Ovary (tissue), 9 donors: Measurements from ENCODE around the gene AGBL4. TPM values are rescaled to one million over a fixed set of nuclear protein-coding genes. Genes with fewer than 3 reads are reported as not detected.
"Not testable (repeated sequence)": the region's sequence is repeated elsewhere in the genome, so short reads cannot be mapped to it uniquely, and the experiment has no call there.

ENCODE experiments used
- DNase-seq, 5 donors: peaks; one replicate each; pipeline ENCODE4 v3.0.0-alpha.2; 2019 to 2020
- H3K27ac ChIP-seq, 2 donors: fragments of 200-600 bp; one replicate each; pipeline versions ENCODE4 v1.5.1 to v1.8.0; 2019 to 2022
- H3K27me3 ChIP-seq: fragments of 200-600 bp; one replicate; pipeline ENCODE4 v1.8.0; 2022
- H3K36me3 ChIP-seq: fragments of 200-600 bp; sonication (generic); one replicate; pipeline ENCODE4 v1.5.1; 2019
- H3K4me1 ChIP-seq: one replicate; pipeline ENCODE4 v1.8.1; 2013; ENCODE audit warnings: mild to moderate bottlenecking, moderate library complexity; ENCODE audit not compliant: insufficient read depth
- H3K4me3 ChIP-seq: fragments of 200-600 bp; sonication (generic); one replicate; pipeline ENCODE4 v1.5.1; 2017
- H3K9me3 ChIP-seq, 2 donors: fragments of 200-600 bp in 1 of 2; sonication (generic) in 1 of 2; one replicate each; pipeline versions ENCODE4 v1.5.1 to v1.8.1; 2013 to 2019; ENCODE audit warnings: mild to moderate bottlenecking in 1 of 2, moderate library complexity in 1 of 2
- EP300 ChIP-seq: sonication (generic); formaldehyde crosslinking; IDR thresholded peaks from one replicate; pipeline ENCODE4 v1.6.1; 2017; ENCODE audit warnings: antibody characterized with exemption
- POLR2A ChIP-seq: fragments of 450-650 bp; IDR thresholded peaks from one replicate; pipeline ENCODE4 v1.6.1; 2017; ENCODE audit warnings: antibody characterized with exemption, mild to moderate bottlenecking, moderate library complexity
- WGBS, 3 donors: extraction: QIAGEN DNeasy Blood & Tissue Kit in 1 of 3; methylation state at CpG; one replicate each; pipeline versions ENCODE4 v1.1.5 to v1.1.7; 2013 to 2017; 5-methylcytosine and 5-hydroxymethylcytosine counted together
- intact Hi-C, 4 donors: fragments of 100-400 bp; cut with DNase I; formaldehyde crosslinking; loops; one replicate each; pipeline versions ENCODE4 v1.11.0 to v1.15.1; 2022 to 2023
- polyA plus RNA-seq, 2 donors: library from polyadenylated mRNA; stranded (reverse); fragments of 200-250 nt in 1 of 2; fragments of 350-450 nt in 1 of 2; fragmentation: Illumina TruSeq in 1 of 2; extraction: RNeasy Lipid Tissue Mini Kit (QIAGEN cat#74804) in 1 of 2; gene quantifications; one replicate each; pipeline ENCODE4 v1.2.3, GENCODE V29; 2013 to 2014
- total RNA-seq, 7 donors: library from RNA; depleted of rRNA in 2 of 7; stranded (reverse); fragments of >200 nt in 2 of 7; fragmentation: NEBNext Ultra II Directional in 3 of 7; extraction: Animal tissue kit (Norgen Biotek cat#: 25700) in 3 of 7; gene quantifications; one replicate each; pipeline versions ENCODE4 v1.1.0 to v1.2.4, GENCODE V29; 2016 to 2023
- TF ChIP-seq, protein P1 (sequence below), 3 donors: fragments of 450-650 bp in 2 of 3; fragments of 200-600 bp in 1 of 3; IDR thresholded peaks; one replicate each; pipeline versions ENCODE4 v1.5.1 to v1.8.0; 2016 to 2022; ENCODE audit warnings: antibody characterized with exemption in 3 of 3, mild to moderate bottlenecking in 1 of 3
- donor health status: DM: no; HTN: no; CAD: no; lungs with moderate emphysema.
- donor health status: DM: no; HTN: no; CAD: no.
- donor health status: Bipolar disorder and iron deficiency.
- donor health status: DM: yes; HTN: yes; CAD: no.
- donor health status: DM: no; HTN: no; CAD: no.
- donor health status: DM: yes; HTN: yes; CAD: no.

The AGBL4 gene
- total and polyA plus RNA-seq, 9 donors = 0.15 to 6.2 (median 0.64) TPM

DNA sequence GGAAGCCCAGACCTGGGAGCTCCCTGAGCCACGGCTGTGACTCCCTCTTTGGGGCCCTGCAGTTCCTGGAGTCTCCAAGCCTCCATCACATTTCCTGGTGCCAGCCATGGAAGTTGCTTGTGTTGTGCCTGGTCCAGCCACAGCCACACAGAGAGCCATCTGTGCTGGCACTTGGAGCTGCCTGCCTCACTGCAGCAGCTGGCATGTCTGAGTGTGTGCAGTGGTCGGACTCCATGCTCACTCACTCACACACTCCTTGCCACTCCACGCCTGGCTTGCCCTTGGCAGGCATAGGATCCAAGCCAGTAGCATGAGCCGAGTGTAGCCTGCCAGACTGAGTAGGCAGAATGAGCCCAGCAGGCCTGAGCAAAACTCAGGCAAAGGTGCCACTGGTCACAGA is 730.7 kb downstream of the AGBL4 start:
- intact Hi-C loops = no loop called here

DNA sequence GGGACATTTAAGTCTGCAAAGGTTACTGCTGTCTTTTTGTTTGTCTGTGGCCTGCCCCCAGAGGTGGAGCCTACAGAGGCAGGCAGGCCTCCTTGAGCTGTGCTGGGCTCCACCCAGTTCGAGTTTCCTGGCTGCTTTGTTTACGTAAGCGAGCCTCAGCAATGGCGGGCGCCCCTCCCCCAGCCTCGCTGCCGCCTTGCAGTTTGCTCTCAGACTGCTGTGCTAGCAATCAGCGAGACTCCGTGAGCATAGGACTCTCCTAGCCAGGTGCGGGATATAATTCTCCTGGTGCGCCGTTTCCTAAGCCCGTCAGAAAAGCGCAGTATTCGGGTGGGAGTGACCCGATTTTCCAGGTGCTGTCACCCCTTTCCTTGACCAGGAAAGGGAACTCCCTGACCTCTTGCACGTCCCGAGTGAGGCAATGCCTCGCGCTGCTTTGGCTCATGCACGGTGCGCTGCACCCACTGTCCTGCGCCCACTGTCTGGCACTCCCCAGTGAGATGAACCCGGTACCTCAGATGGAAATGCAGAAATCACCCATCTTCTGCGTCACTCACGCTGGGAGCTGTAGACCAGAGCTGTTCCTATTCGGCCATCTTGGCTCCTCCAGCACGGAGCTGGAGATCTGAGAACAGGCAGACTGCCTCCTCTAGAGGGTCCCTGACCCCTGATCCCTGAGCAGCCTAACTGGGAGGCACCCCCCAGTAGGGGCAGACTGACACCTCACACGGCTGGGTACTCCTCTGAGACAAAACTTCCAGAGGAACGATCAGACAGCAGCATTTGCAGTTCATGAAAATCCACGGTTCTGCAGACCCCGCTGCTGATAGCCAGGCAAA is 766.3 kb downstream of the AGBL4 start:
- H3K36me3 ChIP-seq, H3K9me3 ChIP-seq, intact Hi-C loops, H3K27ac ChIP-seq, H3K27me3 ChIP-seq, DNase-seq, H3K4me1 ChIP-seq, H3K4me3 ChIP-seq: not testable (repeated sequence)
- 78 to 81% (median 79%) methylated on average over 32 of the region's 32 CpGs for whole genome bisulfite sequencing, 3 donors

More for the DNA sequence above, 730.7 kb downstream of the AGBL4 start:
- H3K4me1 ChIP-seq = no peaks in the 10 kb centered on the region
- H3K4me3 ChIP-seq = no peak overlapping the region
- H3K27me3 ChIP-seq = no peaks in the 10 kb centered on the region
- TF ChIP-seq EP300 (no peak), POLR2A (no peak)
- TF ChIP-seq, protein P1, sequence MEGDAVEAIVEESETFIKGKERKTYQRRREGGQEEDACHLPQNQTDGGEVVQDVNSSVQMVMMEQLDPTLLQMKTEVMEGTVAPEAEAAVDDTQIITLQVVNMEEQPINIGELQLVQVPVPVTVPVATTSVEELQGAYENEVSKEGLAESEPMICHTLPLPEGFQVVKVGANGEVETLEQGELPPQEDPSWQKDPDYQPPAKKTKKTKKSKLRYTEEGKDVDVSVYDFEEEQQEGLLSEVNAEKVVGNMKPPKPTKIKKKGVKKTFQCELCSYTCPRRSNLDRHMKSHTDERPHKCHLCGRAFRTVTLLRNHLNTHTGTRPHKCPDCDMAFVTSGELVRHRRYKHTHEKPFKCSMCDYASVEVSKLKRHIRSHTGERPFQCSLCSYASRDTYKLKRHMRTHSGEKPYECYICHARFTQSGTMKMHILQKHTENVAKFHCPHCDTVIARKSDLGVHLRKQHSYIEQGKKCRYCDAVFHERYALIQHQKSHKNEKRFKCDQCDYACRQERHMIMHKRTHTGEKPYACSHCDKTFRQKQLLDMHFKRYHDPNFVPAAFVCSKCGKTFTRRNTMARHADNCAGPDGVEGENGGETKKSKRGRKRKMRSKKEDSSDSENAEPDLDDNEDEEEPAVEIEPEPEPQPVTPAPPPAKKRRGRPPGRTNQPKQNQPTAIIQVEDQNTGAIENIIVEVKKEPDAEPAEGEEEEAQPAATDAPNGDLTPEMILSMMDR (IDR thresholded peaks at IDR 0.05) = no peak
- H3K27ac ChIP-seq = no peak overlapping the region
- DNase-seq = no peak
- 70 to 86% (median 73%) methylated on average over 4 of the region's 4 CpGs for WGBS, 3 donors
- no peaks in the 10 kb centered on the region for H3K9me3 ChIP-seq
- no peaks in the 10 kb centered on the region for H3K36me3 ChIP-seq

- H3K4me1 ChIP-seq = no peaks in the 10 kb centered on the region
- peaks cover 0 to 3% of the 10 kb centered on the region in 2 donors for H3K9me3 ChIP-seq
- no peak for TF ChIP-seq POLR2A
- TF ChIP-seq EP300 = no peak
- TF ChIP-seq, protein P1 (IDR thresholded peaks at IDR 0.05) = no peak
- DNase-seq = no peak
- no peaks in the 10 kb centered on the region for H3K27me3 ChIP-seq
- H3K36me3 ChIP-seq = no peaks in the 10 kb centered on the region
- intact Hi-C loops = no loop called here
- no peak overlapping the region for H3K4me3 ChIP-seq
- H3K27ac ChIP-seq = no peak overlapping the region
Observed at GRCh38 chr1:49252917-49253316, 770.8 kb downstream of the AGBL4 start.

DNA sequence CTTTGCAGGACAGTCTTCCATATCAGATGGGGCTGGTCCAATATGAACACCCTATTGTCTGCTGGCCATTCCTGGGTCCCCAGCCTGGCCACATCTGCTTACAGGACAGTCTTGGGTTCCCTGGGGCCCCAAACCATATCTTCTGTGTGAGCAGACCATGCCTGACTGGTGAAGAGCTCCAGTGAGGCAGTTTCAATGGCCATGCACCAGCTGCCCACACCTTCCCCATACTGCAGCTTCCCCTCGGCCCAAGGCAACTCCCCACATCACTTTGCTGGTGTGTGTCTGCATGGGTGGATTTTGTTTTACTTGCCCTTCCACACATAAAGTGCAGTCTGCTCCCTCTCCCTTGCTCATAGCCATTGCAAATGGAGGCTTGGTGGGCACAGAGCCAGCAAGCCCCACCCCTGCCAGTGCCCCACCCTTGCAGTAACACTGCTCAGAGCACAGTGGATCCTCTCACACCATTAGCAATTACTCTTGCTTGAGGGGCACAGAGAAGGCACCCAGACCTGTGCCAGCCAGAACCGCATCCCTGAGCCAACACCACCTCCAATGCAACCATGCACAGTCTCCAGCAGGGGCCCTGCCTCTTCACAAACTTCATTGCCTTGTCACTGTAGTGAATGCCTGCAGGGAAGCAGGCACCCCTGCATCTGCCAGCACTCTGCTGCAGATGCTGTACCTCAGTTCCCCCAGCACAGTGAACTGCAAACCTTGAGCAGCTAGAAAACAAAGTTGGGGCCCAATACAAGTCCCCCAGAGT is 772.6 kb downstream of the AGBL4 start:
- intact Hi-C loops = no loop called here
- H3K9me3 ChIP-seq = peaks cover 0 to 3% of the 10 kb centered on the region in 2 donors
- DNase-seq = no peak

More for the DNA sequence above, 772.6 kb downstream of the AGBL4 start:
- no peak overlapping the region for H3K27ac ChIP-seq
- no peaks in the 10 kb centered on the region for H3K4me1 ChIP-seq
- H3K27me3 ChIP-seq = no peaks in the 10 kb centered on the region
- no peaks in the 10 kb centered on the region for H3K36me3 ChIP-seq
- 74 to 88% (median 81%) methylated on average over 2 of the region's 2 CpGs for WGBS, 3 donors
- no peak overlapping the region for H3K4me3 ChIP-seq
- no peak for TF ChIP-seq EP300
- TF ChIP-seq, protein P1 (IDR thresholded peaks at IDR 0.05) = no peak
- no peak for TF ChIP-seq POLR2A
